ENCODE results near the gene ARHGAP6. TPM values are rescaled to one million over a fixed set of nuclear protein-coding genes. Genes with fewer than 3 reads are reported as not detected.

Gene ARHGAP6
- total and polyA plus RNA-seq, 2 of the 13 experiments (the other 11 are each of a cell fraction or from before 2014, with no cell fraction given): 0.11 TPM; not detected in 1

DNA sequence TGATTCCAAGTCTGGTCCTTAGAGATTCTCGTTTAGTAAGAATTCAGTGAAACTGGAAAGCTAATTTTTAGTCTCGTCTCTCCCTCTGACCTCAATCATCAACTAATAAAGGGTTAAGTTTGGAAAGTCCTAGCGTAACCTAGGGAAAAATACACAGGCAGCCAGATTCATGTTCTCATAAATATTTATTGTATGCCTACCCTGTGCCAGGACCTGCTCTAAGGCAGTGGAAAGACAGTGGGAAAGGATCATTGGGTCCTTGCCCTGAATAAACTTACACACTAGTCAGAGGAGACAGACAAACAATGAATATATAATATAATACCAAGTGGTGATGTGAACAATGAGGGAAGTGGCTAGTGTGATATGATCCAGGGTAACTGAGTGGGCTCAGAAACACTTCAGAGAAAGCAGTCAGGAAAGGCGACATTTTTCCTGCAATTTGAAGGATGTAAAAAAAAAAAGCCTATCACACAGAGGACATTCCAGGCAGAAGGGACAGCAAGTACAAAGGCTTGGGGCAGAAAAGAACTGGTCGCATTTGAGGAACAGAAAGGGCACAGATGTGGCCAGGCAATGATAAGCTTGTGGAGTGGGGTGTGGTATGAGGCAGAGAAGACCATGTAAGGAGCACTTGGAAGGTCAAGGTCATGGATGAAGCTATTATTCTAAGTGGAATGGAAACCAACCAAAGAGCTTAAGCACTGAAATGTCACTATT, 243.8 kb downstream of the ARHGAP6 start (continued):
- TF ChIP-seq HNF1B (CRISPR knock-in tag; IDR thresholded peaks at IDR 0.05): no peak
- no peak for TF ChIP-seq SAFB2 (CRISPR knock-in tag; IDR thresholded peaks at IDR 0.05; ENCODE audit: borderline replicate concordance, low read depth)
- no peak for TF ChIP-seq ZNF331 (CRISPR knock-in tag; IDR thresholded peaks at IDR 0.05)
- TF ChIP-seq HNF4G (IDR thresholded peaks at IDR 0.05; ENCODE audit: borderline replicate concordance, low read depth, low read length): no peak
- TF ChIP-seq HNF4G (CRISPR knock-in tag; IDR thresholded peaks at IDR 0.05; ENCODE audit: borderline replicate concordance, low read depth): no peak
- TF ChIP-seq ZNF891 (CRISPR knock-in tag; IDR thresholded peaks at IDR 0.05): no peak
- no peak for TF ChIP-seq ARID2 (CRISPR knock-in tag; IDR thresholded peaks at IDR 0.05; ENCODE audit: borderline replicate concordance)
- no peak for TF ChIP-seq DNMT1 (CRISPR knock-in tag; IDR thresholded peaks at IDR 0.05)

DNA sequence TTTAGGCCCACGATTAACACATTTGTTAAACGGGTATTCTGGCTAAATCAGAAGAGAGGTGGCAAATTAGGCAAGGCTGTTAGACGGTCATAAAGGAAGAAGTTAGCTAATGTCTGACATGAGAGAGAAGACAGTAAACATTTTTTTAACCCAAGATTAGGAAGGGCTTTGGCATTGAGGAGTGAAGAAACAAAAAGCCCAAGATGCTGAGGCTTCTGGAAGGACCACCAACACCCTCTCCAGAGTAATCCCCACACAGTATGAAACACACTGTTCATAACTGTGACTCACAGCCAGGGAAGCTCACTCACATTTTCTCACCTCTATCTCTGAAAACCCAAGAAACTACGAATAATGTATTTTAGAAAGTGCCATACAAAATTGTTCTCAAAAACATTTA, 244.9 kb downstream of the ARHGAP6 start:
- Histone ChIP-seq H3K9me3 (ENCODE audit: low read length) (no peaks in the 10 kb centered on the region), H3K27ac (ENCODE audit: extremely low read length, insufficient read depth, low read length) (no peak overlapping the region), H3K4me2 (ENCODE audit: low read depth, low read length) (no peak overlapping the region), H3K36me3 (replicated peaks in 1 of 2; ENCODE audit: control insufficient read depth in 1 of 2, insufficient read depth in 2 of 2, low read length in 2 of 2) (no peaks in the 10 kb centered on the region), H3K9ac (ENCODE audit: insufficient read depth, low read depth, low read length) (no peak overlapping the region), H3K79me2 (ENCODE audit: insufficient read depth, low read length) (no peaks in the 10 kb centered on the region), H3K27me3 (ENCODE audit: control insufficient read depth in 1 of 2, insufficient read depth in 2 of 2, low read length in 2 of 2) (no peaks in the 10 kb centered on the region), H4K20me1 (ENCODE audit: insufficient read depth, low read length) (no peaks in the 10 kb centered on the region), H3K4me3 (replicated peaks in 1 of 3; ENCODE audit: insufficient read depth in 1 of 3, low read depth in 2 of 3, low read length in 3 of 3) (no peak overlapping the region), H2AFZ (ENCODE audit: low read length) (no peak overlapping the region), H3K4me1 (ENCODE audit: insufficient read depth, low read length) (no peaks in the 10 kb centered on the region)
- ATAC-seq (no peak), FAIRE-seq (no peak), DNase-seq (ENCODE audit: low spot score) (no peak)
- intact Hi-C loops (cut with micrococcal nuclease; ENCODE audit: unreplicated experiment): no loop called here
- ChIA-PET CTCF (ENCODE audit: low intra/inter-chr PET ratio, low total read pairs) (no interaction called here), POLR2A (no interaction called here)
- in situ Hi-C loops (cut with HindIII; ENCODE audit: extremely low pct_ligation_motif_present, low pct_unique_long_range_greater_than_20kb): no loop called here
- 8% methylated on average over 4 of the region's 4 CpGs for WGBS (ENCODE audit: low lambda C conversion rate)
- no TSS peak for BruUV-seq (replicated peaks)
- TF ChIP-seq SKI (IDR thresholded peaks at IDR 0.05; ENCODE audit: partially characterized antibody) (no peak), SOX5 (CRISPR knock-in tag; IDR thresholded peaks at IDR 0.05; ENCODE audit: borderline replicate concordance) (no peak), HNRNPL (IDR thresholded peaks at IDR 0.05; ENCODE audit: low read depth, low read length) (no peak), RARA (CRISPR knock-in tag; IDR thresholded peaks at IDR 0.05) (no peak), ZBTB4 (CRISPR knock-in tag; IDR thresholded peaks at IDR 0.05; ENCODE audit: borderline replicate concordance) (no peak)

Data from HepG2 (cell line).